D341Med (cell line): ENCODE measurements around the gene MICAL3.

ENCODE experiments used
- DNase-seq: peaks from one replicate; pipeline ENCODE4 v3.0.0; 2012; ENCODE audit warnings: low spot score

Gene MICAL3

GRCh38 chr22:17912945-17913721 lies 111.2 kb downstream of the MICAL3 start:
- DNase-seq = no peak

- no peak for DNase-seq
Observed at GRCh38 chr22:17911887-17912286, 112.5 kb downstream of the MICAL3 start.

GRCh38 chr22:17911312-17911705 lies 113.1 kb downstream of the MICAL3 start:
- DNase-seq = no peak

- peak; percentile 80 for DNase-seq
Observed at GRCh38 chr22:17910561-17911311, 113.6 kb downstream of the MICAL3 start.

GRCh38 chr22:17907748-17908051 lies 116.7 kb downstream of the MICAL3 start:
- DNase-seq = no peak

- peak; percentile 63 for DNase-seq
Observed at GRCh38 chr22:17906978-17907747, 117.2 kb downstream of the MICAL3 start.

GRCh38 chr22:17905445-17905844 lies 118.9 kb downstream of the MICAL3 start:
- DNase-seq = no peak

- no peak for DNase-seq
Observed at GRCh38 chr22:17903564-17904295, 120.6 kb downstream of the MICAL3 start.

- DNase-seq = no peak
Observed at GRCh38 chr22:17902960-17903359, 121.4 kb downstream of the MICAL3 start.

GRCh38 chr22:17898375-17898774 lies 126.0 kb downstream of the MICAL3 start:
- no peak for DNase-seq

GRCh38 chr22:17897858-17898257 lies 126.5 kb downstream of the MICAL3 start:
- no peak for DNase-seq

GRCh38 chr22:17897426-17897825 lies 126.9 kb downstream of the MICAL3 start:
- no peak for DNase-seq

- DNase-seq = peak; percentile 59
Observed at GRCh38 chr22:17896586-17896985, 127.8 kb downstream of the MICAL3 start.

GRCh38 chr22:17893900-17894535 lies 130.3 kb downstream of the MICAL3 start:
- DNase-seq = no peak

- no peak for DNase-seq
Observed at GRCh38 chr22:17892376-17892775, 132.0 kb downstream of the MICAL3 start.

- DNase-seq = peak; percentile 68
Observed at GRCh38 chr22:17891481-17892167, 132.7 kb downstream of the MICAL3 start.

GRCh38 chr22:17890892-17891291 lies 133.5 kb downstream of the MICAL3 start:
- no peak for DNase-seq

- DNase-seq = no peak
Observed at GRCh38 chr22:17890245-17890671, 134.1 kb downstream of the MICAL3 start.

- DNase-seq = no peak
Observed at GRCh38 chr22:17888855-17889254, 135.5 kb downstream of the MICAL3 start.

GRCh38 chr22:17888439-17888838 lies 135.9 kb downstream of the MICAL3 start:
- DNase-seq = no peak

- DNase-seq = no peak
Observed at GRCh38 chr22:17884893-17885292, 139.5 kb downstream of the MICAL3 start.
